GM12878 (cell line): Measurements from ENCODE around the gene PRKAR2B. TPM values are rescaled to one million over a fixed set of nuclear protein-coding genes. Genes with fewer than 3 reads are reported as not detected.

Experiments
- ATAC-seq: fragments of 200-7000 bp; cut with Tn5 transposase; 3 replicates; pipeline ENCODE4 v1.9.1; 2020; ENCODE audit warnings: mild to moderate bottlenecking, moderate library complexity
- BruUV-seq: library from RNA; stranded (reverse); fragments of 400-500 nt; replicated peaks from 2 replicates; lab custom pipeline; 2021; lab: Mats Ljungman, UMichigan
- CTCF ChIA-PET: fragments of 300-600 bp; sonication (Branson Sonifier 250); formaldehyde crosslinking; extraction: SDS; loops from one replicate; lab custom pipeline; 2021; ENCODE audit warnings: inconsistent platforms; lab: Yijun Ruan, JAX
- POLR2A ChIA-PET: fragments of 350-600 bp; formaldehyde crosslinking; extraction: SDS; loops from one replicate; lab custom pipeline; 2021; ENCODE audit warnings: inconsistent platforms; lab: Charles Lee
- RAD21 ChIA-PET: fragments of 300-600 bp; sonication (Branson Sonifier 250); formaldehyde crosslinking; loops from one replicate; lab custom pipeline; 2023; ENCODE audit warnings: antibody characterized with exemption; ENCODE audit not compliant: unreplicated experiment; lab: Charles Lee
- SMC1A ChIA-PET: fragments of 300-600 bp; sonication (Branson Sonifier 250); formaldehyde crosslinking; loops from one replicate; lab custom pipeline; 2023; ENCODE audit not compliant: unreplicated experiment, uncharacterized antibody; lab: Charles Lee
- DNase-seq: peaks from one replicate; pipeline ENCODE4 v3.0.0-alpha.2; 2011; ENCODE audit warnings: low read depth, low spot score
- FAIRE-seq: peaks from 3 replicates; lab custom pipeline; 2011; peaks lifted over from hg19 to GRCh38; lab: Jason Lieb, UNC
- H2AFZ ChIP-seq: 2 replicates; pipeline ENCODE4 v1.6.0; 2011; ENCODE audit warnings: low read depth, low read length, control low read depth; ENCODE audit not compliant: control insufficient read depth
- H3K27ac ChIP-seq: 2 replicates; pipeline ENCODE4 v1.5.1; 2011; ENCODE audit warnings: control low read depth; ENCODE audit not compliant: control insufficient read depth, insufficient read depth
- H3K27me3 ChIP-seq, 2 experiments: replicated peaks in 1 of 2; 2 replicates each; pipeline versions ENCODE4 v1.6.0 to v1.6.1; 2011; ENCODE audit warnings: low read length in 1 of 2; ENCODE audit not compliant: control insufficient read depth in 2 of 2, insufficient read depth in 2 of 2
- H3K36me3 ChIP-seq, 2 experiments: 2 replicates each; pipeline ENCODE4 v1.5.1; 2011; ENCODE audit warnings: low read length in 1 of 2; ENCODE audit not compliant: control insufficient read depth in 2 of 2, insufficient read depth in 2 of 2
- H3K4me1 ChIP-seq: 2 replicates; pipeline ENCODE4 v1.6.1; 2011; ENCODE audit warnings: mild to moderate bottlenecking, low read length, moderate library complexity, mixed read lengths; ENCODE audit not compliant: control insufficient read depth, insufficient read depth
- H3K4me2 ChIP-seq: 2 replicates; pipeline ENCODE4 v1.6.0; 2011; ENCODE audit warnings: control low read depth; ENCODE audit not compliant: control insufficient read depth, insufficient read depth
- H3K4me3 ChIP-seq: fragments of 200-600 bp; sonication (generic); 2 replicates; pipeline ENCODE4 v1.5.1; 2016
- H3K79me2 ChIP-seq: 2 replicates; pipeline ENCODE4 v1.6.0; 2011; ENCODE audit warnings: low read length; ENCODE audit not compliant: control insufficient read depth, insufficient read depth
- H3K9ac ChIP-seq: 2 replicates; pipeline ENCODE4 v1.8.0; 2011; ENCODE audit warnings: low read length, control low read depth, mixed read lengths; ENCODE audit not compliant: control insufficient read depth, insufficient read depth
- H3K9me3 ChIP-seq: replicated peaks from 3 replicates; pipeline ENCODE4 v1.5.1; 2011; ENCODE audit warnings: mild to moderate bottlenecking, low read length; ENCODE audit not compliant: control insufficient read depth, insufficient read depth
- H4K20me1 ChIP-seq: 2 replicates; pipeline ENCODE4 v1.6.0; 2011; ENCODE audit not compliant: control insufficient read depth, insufficient read depth
- BACH1 ChIP-seq: fragments of 450-650 bp; IDR thresholded peaks from 2 replicates; pipeline ENCODE4 v1.6.1; 2017; ENCODE audit warnings: mild to moderate bottlenecking, borderline replicate concordance
- BCL11A ChIP-seq: IDR thresholded peaks from 2 replicates; pipeline ENCODE4 v1.6.1; 2011; ENCODE audit warnings: low read depth, low read length
- CEBPB ChIP-seq, 2 experiments: fragments of 150-350 bp in 1 of 2; IDR thresholded peaks; 2 replicates each; pipeline ENCODE4 v1.6.1; 2012 to 2014; ENCODE audit warnings: low read depth in 2 of 2, low read length in 2 of 2, borderline replicate concordance in 1 of 2, inconsistent platforms in 1 of 2
- CHD4 ChIP-seq: fragments of 200-600 bp; sonication (generic); IDR thresholded peaks from 2 replicates; pipeline ENCODE4 v1.6.1; 2016; ENCODE audit warnings: mild to moderate bottlenecking
- HCFC1 ChIP-seq: fragments of 150-350 bp; IDR thresholded peaks from 2 replicates; pipeline ENCODE4 v1.6.1; 2014; ENCODE audit warnings: low read length
- IKZF1 ChIP-seq: fragments of 450-650 bp; conservative IDR thresholded peaks from 2 replicates; pipeline ENCODE4 v1.6.1; 2017; ENCODE audit warnings: antibody characterized with exemption, mild to moderate bottlenecking
- JUND ChIP-seq: IDR thresholded peaks from 2 replicates; pipeline ENCODE4 v1.6.1; 2012; ENCODE audit warnings: low read depth, mild to moderate bottlenecking, low read length, improper control_type of control experiment, moderate library complexity
- LARP7 ChIP-seq: fragments of 450-650 bp; IDR thresholded peaks from 2 replicates; pipeline ENCODE4 v1.6.1; 2017; ENCODE audit warnings: mild to moderate bottlenecking
- MEF2A ChIP-seq: IDR thresholded peaks from 2 replicates; pipeline ENCODE4 v1.6.1; 2011; ENCODE audit warnings: low read depth, mild to moderate bottlenecking, low read length, moderate library complexity; ENCODE audit not compliant: insufficient read depth
- PML ChIP-seq: IDR thresholded peaks from 2 replicates; pipeline ENCODE4 v1.6.1; 2012; ENCODE audit warnings: low read length, inconsistent platforms
- RAD51 ChIP-seq: fragments of 450-650 bp; IDR thresholded peaks from 2 replicates; pipeline ENCODE4 v1.6.1; 2016; ENCODE audit warnings: moderate library complexity, mild to moderate bottlenecking, inconsistent platforms
- SMAD1 ChIP-seq: fragments of 450-650 bp; IDR thresholded peaks from 2 replicates; pipeline ENCODE4 v1.6.1; 2018; ENCODE audit warnings: mild to moderate bottlenecking, low read depth; ENCODE audit not compliant: partially characterized antibody
- SUZ12 ChIP-seq: fragments of 200-600 bp; sonication (generic); IDR thresholded peaks from one replicate; pipeline ENCODE4 v1.6.1; 2018; ENCODE audit warnings: antibody characterized with exemption, mild to moderate bottlenecking; ENCODE audit not compliant: unreplicated experiment
- ZNF384 ChIP-seq: IDR thresholded peaks from 2 replicates; pipeline ENCODE4 v1.6.1; 2012; ENCODE audit warnings: low read depth, mild to moderate bottlenecking, low read length, improper control_type of control experiment, borderline replicate concordance
- WGBS: methylation state at CpG from one replicate; pipeline ENCODE4 v1.1.6; 2016; ENCODE audit warnings: low lambda C conversion rate; ENCODE audit not compliant: insufficient replicate concordance, insufficient coverage; ENCODE audit errors: missing lambda C conversion rate; 5-methylcytosine and 5-hydroxymethylcytosine counted together
- in situ Hi-C: fragments of 300-500 bp; cut with MboI; formaldehyde crosslinking; loops from 9 replicates; pipeline ENCODE4 v1.14.3; 2018; ENCODE audit warnings: mixed read lengths
- intact Hi-C: fragments of 100-400 bp; cut with micrococcal nuclease; formaldehyde crosslinking; loops from one replicate; pipeline ENCODE4 v1.14.2; 2022; ENCODE audit not compliant: unreplicated experiment
- polyA plus RNA-seq, 11 experiments: library from polyadenylated mRNA; depleted of rRNA in 4 of 11; unstranded in 6 of 11; stranded (reverse) in 5 of 11; fragments of >200 nt; fragmentation: Nextera tagmentation in 4 of 11; fragmentation: Illumina TruSeq in 1 of 11; extraction: Ambion mirVana in 4 of 11; extraction: Trizol in 1 of 11; gene quantifications; 1 replicate in 1 of 11; 2 replicates in 10 of 11; pipeline versions ENCODE4 v1.2.1 to v1.2.3, GENCODE V29; 2011 to 2016; ENCODE audit warnings: inconsistent platforms in 2 of 11, missing spikeins in 2 of 11, low read depth in 1 of 11
- total RNA-seq, 4 experiments: library from RNA; depleted of rRNA in 3 of 4; stranded (reverse); fragments of >200 nt in 3 of 4; fragmentation: Illumina TruSeq in 1 of 4; extraction: Trizol in 1 of 4; gene quantifications; 2 replicates each; pipeline versions ENCODE4 v1.2.1 to v1.2.3, GENCODE V29; 2013 to 2021
- TF ChIP-seq, protein P1 (sequence below): fragments of 450-650 bp; IDR thresholded peaks from 2 replicates; pipeline ENCODE4 v1.6.1; 2017; ENCODE audit warnings: borderline replicate concordance

PRKAR2B gene
- total and polyA plus RNA-seq, 10 of the 15 experiments (the other 5 are each of a cell fraction or from before 2014, with no cell fraction given): 0.01 to 0.18 (median 0.04) TPM; not detected in 4

DNA sequence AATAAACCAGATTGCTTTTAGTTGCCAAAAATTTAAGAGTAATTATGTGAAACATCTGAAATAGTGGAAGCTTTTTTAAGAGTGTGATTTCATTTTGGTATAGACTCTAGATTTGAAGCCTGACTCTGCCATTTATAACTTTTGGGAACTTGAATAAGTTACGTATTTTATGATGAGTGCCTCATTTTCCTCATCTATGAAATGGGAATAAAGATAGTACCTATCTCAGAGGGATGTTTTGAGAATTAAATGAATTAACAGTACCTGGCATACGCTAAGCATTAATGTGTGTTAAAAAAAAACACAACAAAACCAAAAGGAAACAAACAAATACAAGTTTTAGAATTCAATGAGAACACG, 12.9 kb downstream of the PRKAR2B start:
- H2AFZ ChIP-seq: no peak overlapping the region
- intact Hi-C loops: no loop called here
- ChIA-PET POLR2A (no interaction called here), CTCF (interaction anchor here (0.7 to 0.8 kb wide), 2 partner anchors 9 to 66 kb away, joined by 3 read pairs; no protein-coding TSS in a partner anchor), RAD21 (no interaction called here), SMC1A (no interaction called here)
- ATAC-seq: no peak
- no peaks in the 10 kb centered on the region for H3K27me3 ChIP-seq
- no peaks in the 10 kb centered on the region for H3K9me3 ChIP-seq
- H4K20me1 ChIP-seq: no peaks in the 10 kb centered on the region
- no peak for TF ChIP-seq CHD4
- TF ChIP-seq MEF2A: no peak
- no peak for TF ChIP-seq BACH1
- no peak for TF ChIP-seq SMAD1
- TF ChIP-seq PML: no peak
- no peak for TF ChIP-seq RAD51
- TF ChIP-seq SUZ12: no peak
- no peak for TF ChIP-seq JUND
- no peak for TF ChIP-seq HCFC1
- no peak for TF ChIP-seq CEBPB (IDR thresholded peaks at IDR 0.05; ENCODE audit: borderline replicate concordance in 1 of 2, low read depth in 2 of 2, low read length in 2 of 2)
- H3K9ac ChIP-seq: no peak overlapping the region
- FAIRE-seq: no peak
- H3K4me1 ChIP-seq: no peaks in the 10 kb centered on the region
- WGBS: 3% methylated on average over 3 of the region's 3 CpGs
- in situ Hi-C loops: no loop called here
- DNase-seq: no peak
- no TSS peak for BruUV-seq
- no peak overlapping the region for H3K4me3 ChIP-seq
- H3K4me2 ChIP-seq: no peak overlapping the region
- no peaks in the 10 kb centered on the region for H3K36me3 ChIP-seq
- H3K79me2 ChIP-seq: no peaks in the 10 kb centered on the region
- no peak overlapping the region for H3K27ac ChIP-seq

DNA sequence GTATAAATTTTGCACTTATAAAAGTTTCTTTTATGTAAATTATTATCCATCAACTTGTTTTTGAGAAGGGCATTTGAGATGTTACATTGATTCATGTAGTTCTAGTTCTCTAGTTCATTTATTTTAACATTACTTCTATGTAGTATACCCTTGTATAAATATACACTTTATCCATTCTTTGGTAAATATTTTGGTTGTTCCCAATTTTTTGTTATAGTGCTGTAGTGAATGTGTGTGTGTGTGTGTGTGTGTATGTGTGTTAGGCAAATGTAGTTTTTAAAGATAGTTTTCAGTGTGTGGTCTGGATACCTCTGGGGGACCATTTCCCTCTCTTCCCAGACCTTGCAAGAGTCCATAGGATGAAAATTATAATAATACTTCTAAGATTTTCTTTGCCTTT, 15.0 kb downstream of the PRKAR2B start:
- RAD21 ChIA-PET: no interaction called here

More for the DNA sequence above, 15.0 kb downstream of the PRKAR2B start:
- H3K4me2 ChIP-seq: no peak overlapping the region
- H3K27ac ChIP-seq: no peak overlapping the region
- no peak overlapping the region for H3K9ac ChIP-seq
- ChIA-PET POLR2A (no interaction called here), SMC1A (no interaction called here), CTCF (no interaction called here)
- DNase-seq (no peak), ATAC-seq (no peak), FAIRE-seq (no peak)
- in situ Hi-C loops (no loop called here), intact Hi-C loops (no loop called here)
- no peak overlapping the region for H3K4me3 ChIP-seq
- no peaks in the 10 kb centered on the region for H3K27me3 ChIP-seq
- H4K20me1 ChIP-seq: no peaks in the 10 kb centered on the region
- no peaks in the 10 kb centered on the region for H3K9me3 ChIP-seq
- no peak for TF ChIP-seq ZNF384
- TF ChIP-seq LARP7: no peak
- TF ChIP-seq, protein P1, sequence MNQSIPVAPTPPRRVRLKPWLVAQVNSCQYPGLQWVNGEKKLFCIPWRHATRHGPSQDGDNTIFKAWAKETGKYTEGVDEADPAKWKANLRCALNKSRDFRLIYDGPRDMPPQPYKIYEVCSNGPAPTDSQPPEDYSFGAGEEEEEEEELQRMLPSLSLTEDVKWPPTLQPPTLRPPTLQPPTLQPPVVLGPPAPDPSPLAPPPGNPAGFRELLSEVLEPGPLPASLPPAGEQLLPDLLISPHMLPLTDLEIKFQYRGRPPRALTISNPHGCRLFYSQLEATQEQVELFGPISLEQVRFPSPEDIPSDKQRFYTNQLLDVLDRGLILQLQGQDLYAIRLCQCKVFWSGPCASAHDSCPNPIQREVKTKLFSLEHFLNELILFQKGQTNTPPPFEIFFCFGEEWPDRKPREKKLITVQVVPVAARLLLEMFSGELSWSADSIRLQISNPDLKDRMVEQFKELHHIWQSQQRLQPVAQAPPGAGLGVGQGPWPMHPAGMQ: no peak
- no peak for TF ChIP-seq BCL11A
- TF ChIP-seq IKZF1: no peak
- no peaks in the 10 kb centered on the region for H3K4me1 ChIP-seq
- BruUV-seq: no TSS peak
- no peak overlapping the region for H2AFZ ChIP-seq
- no peaks in the 10 kb centered on the region for H3K79me2 ChIP-seq
- no peaks in the 10 kb centered on the region for H3K36me3 ChIP-seq
